Caco-2 (cell line): ENCODE results near the gene SNX5. TPM values are rescaled to one million over a fixed set of nuclear protein-coding genes. Genes with fewer than 3 reads are reported as not detected.

Source experiments
- BruUV-seq: library from RNA; stranded (reverse); fragments of 400-500 nt; replicated peaks from 2 replicates; lab custom pipeline; 2021; lab: Mats Ljungman, UMichigan
- CTCF ChIA-PET: fragments of 300-600 bp; sonication (Branson Sonifier 250); formaldehyde crosslinking; loops from one replicate; lab custom pipeline; 2022; ENCODE audit warnings: antibody characterized with exemption; lab: Charles Lee
- POLR2A ChIA-PET: fragments of 300-600 bp; sonication (Branson Sonifier 250); formaldehyde crosslinking; loops from one replicate; lab custom pipeline; 2022; ENCODE audit warnings: antibody characterized with exemption; lab: Charles Lee
- DNase-seq, 2 experiments: peaks; one replicate each; pipeline versions ENCODE4 v3.0.0 to v3.0.0-alpha.2; 2020 to 2022
- H3K27me3 ChIP-seq: replicated peaks from 2 replicates; pipeline ENCODE4 v1.6.0; 2011; ENCODE audit warnings: low read length; ENCODE audit not compliant: control insufficient read depth, insufficient read depth
- H3K36me3 ChIP-seq: 2 replicates; pipeline ENCODE4 v1.5.1; 2011; ENCODE audit warnings: low read length; ENCODE audit not compliant: control insufficient read depth, insufficient read depth
- H3K4me1 ChIP-seq: fragments of 250-450 bp; sonication (Bioruptor Pico); 2 replicates; pipeline ENCODE4 v1.5.1; 2020; ENCODE audit warnings: mild to moderate bottlenecking
- H3K4me3 ChIP-seq: 2 replicates; pipeline ENCODE4 v1.5.1; 2011; ENCODE audit warnings: low read depth, mild to moderate bottlenecking, control low read depth, low read length
- H3K9me3 ChIP-seq: fragments of 250-450 bp; sonication (Bioruptor Pico); 2 replicates; pipeline ENCODE4 v1.5.1; 2020; ENCODE audit warnings: mild to moderate bottlenecking, moderate library complexity
- H3K27ac Mint-ChIP-seq: one replicate; pipeline ENCODE4 v1.8.0; 2022; ENCODE audit warnings: mixed read lengths; ENCODE audit not compliant: unreplicated experiment
- H3K27me3 Mint-ChIP-seq: one replicate; pipeline ENCODE4 v1.8.0; 2022; ENCODE audit warnings: mixed read lengths; ENCODE audit not compliant: insufficient read depth, unreplicated experiment
- H3K36me3 Mint-ChIP-seq: one replicate; pipeline ENCODE4 v1.8.0; 2022; ENCODE audit warnings: mild to moderate bottlenecking, mixed read lengths; ENCODE audit not compliant: insufficient read depth, unreplicated experiment
- H3K4me1 Mint-ChIP-seq: one replicate; pipeline ENCODE4 v1.8.0; 2022; ENCODE audit warnings: low read depth, mixed read lengths; ENCODE audit not compliant: unreplicated experiment
- H3K4me3 Mint-ChIP-seq: one replicate; pipeline ENCODE4 v1.8.0; 2022; ENCODE audit warnings: mild to moderate bottlenecking, moderate library complexity, mixed read lengths; ENCODE audit not compliant: unreplicated experiment
- H3K9me3 Mint-ChIP-seq: one replicate; pipeline ENCODE4 v1.8.0; 2022; ENCODE audit warnings: mixed read lengths; ENCODE audit not compliant: unreplicated experiment
- CTCF ChIP-seq, 2 experiments: fragments of 200-600 bp in 1 of 2; IDR thresholded peaks; 1 replicate in 1 of 2; 2 replicates in 1 of 2; pipeline versions ENCODE4 v1.5.1 to v1.8.0; 2011 to 2022; ENCODE audit warnings: antibody characterized with exemption in 1 of 2, control low read depth in 1 of 2, inconsistent platforms in 1 of 2, low read depth in 1 of 2, low read length in 1 of 2, mild to moderate bottlenecking in 1 of 2, moderate library complexity in 1 of 2; ENCODE audit not compliant: insufficient read depth in 1 of 2, severe bottlenecking in 1 of 2, unreplicated experiment in 1 of 2
- intact Hi-C: fragments of 100-400 bp; cut with micrococcal nuclease; formaldehyde crosslinking; loops from one replicate; pipeline ENCODE4 v1.10.0; 2022; ENCODE audit not compliant: unreplicated experiment
- total RNA-seq: library from RNA; stranded (reverse); gene quantifications from 2 replicates; pipeline ENCODE4 v1.2.3, GENCODE V29; 2022

Gene SNX5
- total RNA-seq, 1 experiment from 2014 or later = 299 TPM

- H3K9me3 ChIP-seq = no peaks in the 10 kb centered on the region
- POLR2A ChIA-PET = no interaction called here
- TF ChIP-seq CTCF (IDR thresholded peaks at IDR 0.05; ENCODE audit: insufficient read depth in 1 of 2, low read depth in 1 of 2, low read length in 1 of 2, severe bottlenecking in 1 of 2, unreplicated experiment in 1 of 2) = no peak
- peaks cover 36% of the 10 kb centered on the region for H3K4me1 ChIP-seq
- intact Hi-C loops = no loop called here
- H3K27me3 ChIP-seq = no peaks in the 10 kb centered on the region
- H3K4me1 Mint-ChIP-seq = peaks cover 19% of the 10 kb centered on the region
- H3K4me3 Mint-ChIP-seq = no peak overlapping the region
- no peak for DNase-seq
- H3K36me3 ChIP-seq = no peaks in the 10 kb centered on the region; the same call in 1 of the 2 replicates
- H3K9me3 Mint-ChIP-seq = no peaks in the 10 kb centered on the region
- CTCF ChIA-PET = interaction anchor here (0.6 kb wide), 2 partner anchors 54 to 69 kb away, joined by 3 to 11 read pairs; no protein-coding TSS in a partner anchor
- H3K36me3 Mint-ChIP-seq = peaks cover 12% of the 10 kb centered on the region
- H3K27me3 Mint-ChIP-seq = no peaks in the 10 kb centered on the region
- H3K27ac Mint-ChIP-seq = no peak overlapping the region
- BruUV-seq = no TSS peak
- no peak overlapping the region for H3K4me3 ChIP-seq
These were observed 39.1 kb upstream of the SNX5 start for GRCh38 chr20:18007534-18008292.

- TF ChIP-seq CTCF (IDR thresholded peaks at IDR 0.05; ENCODE audit: insufficient read depth in 1 of 2, low read depth in 1 of 2, low read length in 1 of 2, severe bottlenecking in 1 of 2, unreplicated experiment in 1 of 2) = no peak
- H3K4me1 Mint-ChIP-seq = peaks cover 16% of the 10 kb centered on the region
- intact Hi-C loops = no loop called here
- no peaks in the 10 kb centered on the region for H3K27me3 Mint-ChIP-seq
- DNase-seq = peak; percentile 47 to 55
- CTCF ChIA-PET = interaction anchor here (0.6 kb wide), 1 partner anchor 51 kb away, joined by 3 read pairs; the partner anchor contains the start of gene OVOL2
- H3K36me3 Mint-ChIP-seq = peaks cover 12% of the 10 kb centered on the region
- H3K9me3 Mint-ChIP-seq = no peaks in the 10 kb centered on the region
- Histone ChIP-seq H3K36me3 (no peaks in the 10 kb centered on the region; the same call in 1 of the 2 replicates), H3K9me3 (no peaks in the 10 kb centered on the region), H3K4me1 (peaks cover 39% of the 10 kb centered on the region), H3K27me3 (no peaks in the 10 kb centered on the region), H3K4me3 (no peak overlapping the region)
- POLR2A ChIA-PET = no interaction called here
- H3K4me3 Mint-ChIP-seq = no peak overlapping the region
- H3K27ac Mint-ChIP-seq = peak overlapping the region; percentile 17
- no TSS peak for BruUV-seq
These were observed 38.1 kb upstream of the SNX5 start for GRCh38 chr20:18006684-18007083.

GRCh38 chr20:18005990-18006364 is 37.4 kb upstream of the SNX5 start:
- POLR2A ChIA-PET = no interaction called here
- TF ChIP-seq CTCF (IDR thresholded peaks at IDR 0.05; ENCODE audit: insufficient read depth in 1 of 2, low read depth in 1 of 2, low read length in 1 of 2, severe bottlenecking in 1 of 2, unreplicated experiment in 1 of 2) = no peak
- BruUV-seq = no TSS peak

More at GRCh38 chr20:18005990-18006364, 37.4 kb upstream of the SNX5 start:
- CTCF ChIA-PET = no interaction called here
- Histone ChIP-seq H3K36me3 (no peaks in the 10 kb centered on the region; the same call in 1 of the 2 replicates), H3K27me3 (no peaks in the 10 kb centered on the region), H3K4me1 (peaks cover 46% of the 10 kb centered on the region), H3K9me3 (no peaks in the 10 kb centered on the region), H3K4me3 (no peak overlapping the region)
- peaks cover 15% of the 10 kb centered on the region for H3K4me1 Mint-ChIP-seq
- H3K36me3 Mint-ChIP-seq = peaks cover 9% of the 10 kb centered on the region
- H3K9me3 Mint-ChIP-seq = no peaks in the 10 kb centered on the region
- H3K4me3 Mint-ChIP-seq = no peak overlapping the region
- no peak overlapping the region for H3K27ac Mint-ChIP-seq
- no peak for DNase-seq
- intact Hi-C loops = no loop called here
- H3K27me3 Mint-ChIP-seq = no peaks in the 10 kb centered on the region
